ENCODE data around the gene LHFPL6.

The LHFPL6 gene

DNA sequence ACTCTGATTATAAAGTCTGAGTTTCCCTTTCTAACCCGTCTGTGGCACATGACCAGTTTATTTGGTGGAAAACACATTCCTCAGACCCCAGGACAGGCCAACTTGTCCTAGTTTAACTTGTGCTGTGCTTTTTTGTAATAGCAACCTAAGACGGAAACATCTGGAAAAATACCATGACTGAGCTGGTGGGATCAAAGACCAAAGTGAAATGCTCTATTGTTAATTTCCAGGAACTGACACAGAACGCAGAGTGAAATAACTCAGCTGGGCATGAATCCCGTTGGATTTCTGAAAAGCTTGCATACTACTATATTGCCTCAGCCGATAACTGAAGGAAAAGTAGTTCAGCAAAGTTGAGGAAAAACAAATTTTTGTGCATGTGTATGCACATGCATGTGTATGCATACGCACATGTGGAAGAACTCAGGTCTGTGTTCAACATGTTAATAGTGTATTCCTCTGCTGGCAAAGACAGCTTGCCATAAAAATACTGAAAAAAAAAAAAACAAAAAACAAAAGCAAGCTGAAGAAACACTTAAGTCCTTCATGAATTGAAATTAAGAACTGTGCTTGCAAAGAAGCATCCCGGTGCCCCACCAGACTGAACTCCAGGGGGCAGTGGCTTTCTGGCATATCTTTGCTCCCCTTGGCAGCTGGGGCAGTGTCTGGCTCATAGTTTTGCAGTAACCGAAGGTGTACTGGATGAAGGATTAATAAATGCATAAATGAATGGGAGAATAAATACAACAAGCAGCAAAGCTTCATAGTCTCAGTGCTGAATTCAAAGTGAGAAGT lies 187.8 kb downstream of the LHFPL6 start:
- H2BK5ac ChIP-seq (ENCODE audit: low read length), result no peak overlapping the region
- DNase-seq (ENCODE audit: low spot score), result no peak
- no peaks in the 10 kb centered on the region for H3K27me3 ChIP-seq (ENCODE audit: control insufficient read depth in 3 of 3, insufficient read depth in 3 of 3, low read depth in 1 of 3, low read length in 3 of 3)
- no peak overlapping the region for H2BK15ac ChIP-seq (ENCODE audit: low read length)
- no peak overlapping the region for H3K4me2 ChIP-seq (ENCODE audit: insufficient read depth, low read length, poor library complexity, severe bottlenecking)
- H3K27ac ChIP-seq (replicated peaks; ENCODE audit: low read length), result no peak overlapping the region
- no peak overlapping the region for H2BK120ac ChIP-seq (ENCODE audit: low read depth, low read length)
- H3K18ac ChIP-seq (ENCODE audit: low read length), result no peak overlapping the region
- H3K79me1 ChIP-seq (ENCODE audit: low read depth, low read length), result no peaks in the 10 kb centered on the region
- no peak overlapping the region for H2BK12ac ChIP-seq (ENCODE audit: low read length)
- no peak overlapping the region for H2AK5ac ChIP-seq (ENCODE audit: low read depth, low read length)
- no peak overlapping the region for H3K4me3 ChIP-seq (ENCODE audit: low read length in 2 of 2)
- H3K36me3 ChIP-seq (replicated peaks in 1 of 2; ENCODE audit: control insufficient read depth in 2 of 2, insufficient read depth in 2 of 2, low read length in 2 of 2), result no peaks in the 10 kb centered on the region
- peaks cover 7 to 75% of the 10 kb centered on the region in 2 donors for H3K4me1 ChIP-seq (ENCODE audit: control insufficient read depth in 2 of 2, insufficient read depth in 1 of 2, low read depth in 1 of 2, low read length in 2 of 2)
- no peak overlapping the region for H3K23ac ChIP-seq (ENCODE audit: low read depth, low read length, poor library complexity)
- no peak overlapping the region for H2AFZ ChIP-seq (ENCODE audit: low read length)
- no CpG with 5 or more reads among the region's 8 CpGs for WGBS, 2 donors (ENCODE audit: extremely low coverage in 2 of 2, insufficient read length in 2 of 2, insufficient replicate concordance in 1 of 2)
- no peak overlapping the region for H3K4ac ChIP-seq (ENCODE audit: low read length)
- no peak overlapping the region for H3K9ac ChIP-seq (ENCODE audit: low read depth, low read length, poor library complexity)
- no peaks in the 10 kb centered on the region for H3K9me3 ChIP-seq (replicated peaks in 1 of 2; ENCODE audit: control insufficient read depth in 2 of 2, insufficient read depth in 1 of 2, low read depth in 1 of 2, low read length in 2 of 2)
- H4K8ac ChIP-seq (ENCODE audit: low read depth, low read length), result no peak overlapping the region
- no peak overlapping the region for H3K14ac ChIP-seq (ENCODE audit: low read length)
- no peak overlapping the region for H4K91ac ChIP-seq (ENCODE audit: low read depth, low read length, poor library complexity)

DNA sequence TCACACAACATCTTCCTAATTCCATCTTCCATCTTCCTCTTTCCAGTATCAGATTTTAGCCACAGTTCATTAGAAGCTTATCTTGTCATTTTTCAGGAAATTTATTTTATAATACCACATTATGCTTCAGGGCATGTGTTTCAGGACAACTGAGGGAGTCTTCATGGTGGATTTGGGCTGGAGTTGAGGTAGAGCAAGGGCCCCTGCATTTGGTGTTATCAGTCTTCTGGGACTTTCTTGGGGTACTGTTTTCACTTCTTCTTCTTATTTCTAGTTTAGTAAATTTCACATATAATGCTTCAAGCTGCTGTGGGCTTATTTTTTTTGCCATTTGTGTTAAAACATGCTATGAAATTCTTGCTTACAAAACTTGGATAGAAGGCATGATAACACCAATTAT lies 188.7 kb downstream of the LHFPL6 start:
- Histone ChIP-seq H3K4ac (ENCODE audit: low read length) (no peak overlapping the region), H3K14ac (ENCODE audit: low read length) (no peak overlapping the region), H3K4me3 (ENCODE audit: low read length in 2 of 2) (no peak overlapping the region), H2AFZ (ENCODE audit: low read length) (no peak overlapping the region), H3K9ac (ENCODE audit: low read depth, low read length, poor library complexity) (no peak overlapping the region), H3K4me2 (ENCODE audit: insufficient read depth, low read length, poor library complexity, severe bottlenecking) (no peak overlapping the region), H4K8ac (ENCODE audit: low read depth, low read length) (no peak overlapping the region), H3K79me1 (ENCODE audit: low read depth, low read length) (no peaks in the 10 kb centered on the region), H3K18ac (ENCODE audit: low read length) (no peak overlapping the region), H3K36me3 (replicated peaks in 1 of 2; ENCODE audit: control insufficient read depth in 2 of 2, insufficient read depth in 2 of 2, low read length in 2 of 2) (no peaks in the 10 kb centered on the region), H2AK5ac (ENCODE audit: low read depth, low read length) (no peak overlapping the region), H2BK12ac (ENCODE audit: low read length) (no peak overlapping the region), H3K9me3 (replicated peaks in 1 of 2; ENCODE audit: control insufficient read depth in 2 of 2, insufficient read depth in 1 of 2, low read depth in 1 of 2, low read length in 2 of 2) (no peaks in the 10 kb centered on the region), H2BK15ac (ENCODE audit: low read length) (no peak overlapping the region), H3K27ac (replicated peaks; ENCODE audit: low read length) (no peak overlapping the region), H2BK5ac (ENCODE audit: low read length) (no peak overlapping the region), H3K27me3 (ENCODE audit: control insufficient read depth in 3 of 3, insufficient read depth in 3 of 3, low read depth in 1 of 3, low read length in 3 of 3) (no peaks in the 10 kb centered on the region), H4K91ac (ENCODE audit: low read depth, low read length, poor library complexity) (no peak overlapping the region), H3K23ac (ENCODE audit: low read depth, low read length, poor library complexity) (no peak overlapping the region), H2BK120ac (ENCODE audit: low read depth, low read length) (no peak overlapping the region), H3K4me1 (ENCODE audit: control insufficient read depth in 2 of 2, insufficient read depth in 1 of 2, low read depth in 1 of 2, low read length in 2 of 2) (peaks cover 8 to 72% of the 10 kb centered on the region in 2 donors)
- no peak for DNase-seq (ENCODE audit: low spot score)

DNA sequence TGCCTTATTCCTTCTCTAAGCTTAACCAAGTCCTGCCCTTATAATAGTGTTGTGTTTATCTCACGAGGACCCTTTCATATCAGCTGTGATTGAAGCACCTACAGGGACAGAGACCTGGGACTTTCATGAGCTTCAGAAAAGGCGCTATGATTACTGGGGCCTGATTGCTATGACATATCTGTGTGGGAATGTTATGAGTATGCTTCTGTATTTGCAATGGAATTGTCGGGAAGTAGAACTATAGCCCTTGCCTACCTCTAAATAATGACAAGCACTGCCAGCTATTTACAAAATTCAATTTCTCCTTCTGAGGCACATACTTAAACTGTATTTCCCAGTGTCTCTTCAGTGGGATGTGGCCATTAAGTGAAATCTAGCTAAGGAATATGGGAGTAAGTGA lies 191.5 kb downstream of the LHFPL6 start:
- H3K23ac ChIP-seq (ENCODE audit: low read depth, low read length, poor library complexity), result no peak overlapping the region
- H3K4me2 ChIP-seq (ENCODE audit: insufficient read depth, low read length, poor library complexity, severe bottlenecking), result no peak overlapping the region
- no CpG with 5 or more reads among the region's 3 CpGs for WGBS, 2 donors (ENCODE audit: extremely low coverage in 2 of 2, insufficient read length in 2 of 2, insufficient replicate concordance in 1 of 2)
- H3K9me3 ChIP-seq (replicated peaks in 1 of 2; ENCODE audit: control insufficient read depth in 2 of 2, insufficient read depth in 1 of 2, low read depth in 1 of 2, low read length in 2 of 2), result no peaks in the 10 kb centered on the region
- no peak overlapping the region for H2BK5ac ChIP-seq (ENCODE audit: low read length)
- H3K14ac ChIP-seq (ENCODE audit: low read length), result no peak overlapping the region
- no peak overlapping the region for H2BK15ac ChIP-seq (ENCODE audit: low read length)
- no peaks in the 10 kb centered on the region for H3K79me1 ChIP-seq (ENCODE audit: low read depth, low read length)
- H3K27me3 ChIP-seq (ENCODE audit: control insufficient read depth in 3 of 3, insufficient read depth in 3 of 3, low read depth in 1 of 3, low read length in 3 of 3), result no peaks in the 10 kb centered on the region
- no peak overlapping the region for H4K91ac ChIP-seq (ENCODE audit: low read depth, low read length, poor library complexity)
- no peaks in the 10 kb centered on the region for H3K36me3 ChIP-seq (replicated peaks in 1 of 2; ENCODE audit: control insufficient read depth in 2 of 2, insufficient read depth in 2 of 2, low read length in 2 of 2)
- H3K18ac ChIP-seq (ENCODE audit: low read length), result no peak overlapping the region
- no peak overlapping the region for H3K9ac ChIP-seq (ENCODE audit: low read depth, low read length, poor library complexity)
- no peak overlapping the region for H3K4me3 ChIP-seq (ENCODE audit: low read length in 2 of 2)
- H2BK12ac ChIP-seq (ENCODE audit: low read length), result no peak overlapping the region
- no peak for DNase-seq (ENCODE audit: low spot score)
- no peak overlapping the region for H2BK120ac ChIP-seq (ENCODE audit: low read depth, low read length)
- no peak overlapping the region for H3K4ac ChIP-seq (ENCODE audit: low read length)
- no peak overlapping the region for H2AK5ac ChIP-seq (ENCODE audit: low read depth, low read length)
- no peak overlapping the region for H3K27ac ChIP-seq (replicated peaks; ENCODE audit: low read length)
- H2AFZ ChIP-seq (ENCODE audit: low read length), result no peak overlapping the region
- H4K8ac ChIP-seq (ENCODE audit: low read depth, low read length), result no peak overlapping the region
- peaks cover 5 to 65% of the 10 kb centered on the region in 2 donors for H3K4me1 ChIP-seq (ENCODE audit: control insufficient read depth in 2 of 2, insufficient read depth in 1 of 2, low read depth in 1 of 2, low read length in 2 of 2)

DNA sequence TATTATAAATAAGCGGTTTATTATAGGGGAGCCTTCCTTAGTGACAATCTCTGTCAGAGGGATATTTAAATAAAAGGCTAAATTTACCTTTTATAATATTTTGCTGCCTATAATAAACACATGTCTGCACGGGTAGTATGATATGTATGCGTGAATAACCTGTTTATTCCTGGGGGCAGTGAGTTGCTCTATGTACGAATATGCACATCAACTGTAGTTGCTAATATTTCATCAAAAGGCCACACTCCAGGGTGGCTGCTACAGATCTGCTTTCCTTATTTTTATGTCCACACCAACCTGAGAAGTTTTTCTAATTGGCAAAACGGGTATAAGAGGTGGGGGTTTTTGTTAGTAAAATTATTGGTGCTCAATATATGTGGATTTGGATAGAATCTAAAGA lies 192.0 kb downstream of the LHFPL6 start:
- Histone ChIP-seq H3K4me2 (ENCODE audit: insufficient read depth, low read length, poor library complexity, severe bottlenecking) (no peak overlapping the region), H3K23ac (ENCODE audit: low read depth, low read length, poor library complexity) (no peak overlapping the region), H4K8ac (ENCODE audit: low read depth, low read length) (no peak overlapping the region), H2BK5ac (ENCODE audit: low read length) (no peak overlapping the region), H3K4me3 (ENCODE audit: low read length in 2 of 2) (no peak overlapping the region), H2BK12ac (ENCODE audit: low read length) (no peak overlapping the region), H2BK15ac (ENCODE audit: low read length) (no peak overlapping the region), H3K9me3 (replicated peaks in 1 of 2; ENCODE audit: control insufficient read depth in 2 of 2, insufficient read depth in 1 of 2, low read depth in 1 of 2, low read length in 2 of 2) (no peaks in the 10 kb centered on the region), H2AK5ac (ENCODE audit: low read depth, low read length) (no peak overlapping the region), H3K79me1 (ENCODE audit: low read depth, low read length) (no peaks in the 10 kb centered on the region), H3K36me3 (replicated peaks in 1 of 2; ENCODE audit: control insufficient read depth in 2 of 2, insufficient read depth in 2 of 2, low read length in 2 of 2) (no peaks in the 10 kb centered on the region), H3K18ac (ENCODE audit: low read length) (no peak overlapping the region), H2AFZ (ENCODE audit: low read length) (no peak overlapping the region), H3K9ac (ENCODE audit: low read depth, low read length, poor library complexity) (no peak overlapping the region), H3K4ac (ENCODE audit: low read length) (no peak overlapping the region), H3K4me1 (ENCODE audit: control insufficient read depth in 2 of 2, insufficient read depth in 1 of 2, low read depth in 1 of 2, low read length in 2 of 2) (peaks cover 5 to 60% of the 10 kb centered on the region in 2 donors), H3K27ac (replicated peaks; ENCODE audit: low read length) (no peak overlapping the region), H4K91ac (ENCODE audit: low read depth, low read length, poor library complexity) (no peak overlapping the region), H3K14ac (ENCODE audit: low read length) (no peak overlapping the region), H3K27me3 (ENCODE audit: control insufficient read depth in 3 of 3, insufficient read depth in 3 of 3, low read depth in 1 of 3, low read length in 3 of 3) (no peaks in the 10 kb centered on the region), H2BK120ac (ENCODE audit: low read depth, low read length) (no peak overlapping the region)
- no CpG with 5 or more reads among the region's 5 CpGs for WGBS, 2 donors (ENCODE audit: extremely low coverage in 2 of 2, insufficient read length in 2 of 2, insufficient replicate concordance in 1 of 2)
- DNase-seq (ENCODE audit: low spot score), result no peak

All from neuronal stem cell (in vitro differentiated cells).